ENCODE results near the gene SND1.

Gene SND1

DNA sequence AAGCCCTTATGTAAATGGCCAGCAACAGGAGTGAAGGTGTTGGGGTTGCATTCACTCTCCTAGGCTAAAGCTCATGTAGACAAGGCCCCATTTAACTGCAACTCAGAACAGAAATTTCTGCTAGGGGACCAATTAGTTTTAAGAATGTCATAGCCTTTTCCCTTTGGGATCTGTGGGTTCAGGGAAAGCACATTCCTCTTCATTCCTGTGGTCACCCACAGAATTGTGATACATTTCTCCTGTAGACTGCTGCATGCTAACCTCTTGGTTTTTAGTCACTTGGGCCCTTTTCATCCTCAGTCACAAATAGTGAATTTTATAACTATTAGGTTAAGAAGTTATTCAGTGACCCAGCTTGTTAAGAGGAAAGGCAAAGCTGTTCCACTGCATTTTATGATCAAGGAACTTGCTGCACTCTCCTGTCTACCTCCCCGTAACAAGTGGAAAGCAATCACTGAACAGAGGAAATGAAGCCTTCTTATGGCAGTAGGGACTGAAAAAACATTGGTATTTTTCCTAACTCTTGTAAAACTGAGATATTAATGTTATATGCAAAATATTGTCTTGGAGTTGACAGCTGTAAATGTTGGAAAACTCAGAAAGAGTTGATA lies 124.9 kb downstream of the SND1 start (continued):
- TF ChIP-seq, protein P1, sequence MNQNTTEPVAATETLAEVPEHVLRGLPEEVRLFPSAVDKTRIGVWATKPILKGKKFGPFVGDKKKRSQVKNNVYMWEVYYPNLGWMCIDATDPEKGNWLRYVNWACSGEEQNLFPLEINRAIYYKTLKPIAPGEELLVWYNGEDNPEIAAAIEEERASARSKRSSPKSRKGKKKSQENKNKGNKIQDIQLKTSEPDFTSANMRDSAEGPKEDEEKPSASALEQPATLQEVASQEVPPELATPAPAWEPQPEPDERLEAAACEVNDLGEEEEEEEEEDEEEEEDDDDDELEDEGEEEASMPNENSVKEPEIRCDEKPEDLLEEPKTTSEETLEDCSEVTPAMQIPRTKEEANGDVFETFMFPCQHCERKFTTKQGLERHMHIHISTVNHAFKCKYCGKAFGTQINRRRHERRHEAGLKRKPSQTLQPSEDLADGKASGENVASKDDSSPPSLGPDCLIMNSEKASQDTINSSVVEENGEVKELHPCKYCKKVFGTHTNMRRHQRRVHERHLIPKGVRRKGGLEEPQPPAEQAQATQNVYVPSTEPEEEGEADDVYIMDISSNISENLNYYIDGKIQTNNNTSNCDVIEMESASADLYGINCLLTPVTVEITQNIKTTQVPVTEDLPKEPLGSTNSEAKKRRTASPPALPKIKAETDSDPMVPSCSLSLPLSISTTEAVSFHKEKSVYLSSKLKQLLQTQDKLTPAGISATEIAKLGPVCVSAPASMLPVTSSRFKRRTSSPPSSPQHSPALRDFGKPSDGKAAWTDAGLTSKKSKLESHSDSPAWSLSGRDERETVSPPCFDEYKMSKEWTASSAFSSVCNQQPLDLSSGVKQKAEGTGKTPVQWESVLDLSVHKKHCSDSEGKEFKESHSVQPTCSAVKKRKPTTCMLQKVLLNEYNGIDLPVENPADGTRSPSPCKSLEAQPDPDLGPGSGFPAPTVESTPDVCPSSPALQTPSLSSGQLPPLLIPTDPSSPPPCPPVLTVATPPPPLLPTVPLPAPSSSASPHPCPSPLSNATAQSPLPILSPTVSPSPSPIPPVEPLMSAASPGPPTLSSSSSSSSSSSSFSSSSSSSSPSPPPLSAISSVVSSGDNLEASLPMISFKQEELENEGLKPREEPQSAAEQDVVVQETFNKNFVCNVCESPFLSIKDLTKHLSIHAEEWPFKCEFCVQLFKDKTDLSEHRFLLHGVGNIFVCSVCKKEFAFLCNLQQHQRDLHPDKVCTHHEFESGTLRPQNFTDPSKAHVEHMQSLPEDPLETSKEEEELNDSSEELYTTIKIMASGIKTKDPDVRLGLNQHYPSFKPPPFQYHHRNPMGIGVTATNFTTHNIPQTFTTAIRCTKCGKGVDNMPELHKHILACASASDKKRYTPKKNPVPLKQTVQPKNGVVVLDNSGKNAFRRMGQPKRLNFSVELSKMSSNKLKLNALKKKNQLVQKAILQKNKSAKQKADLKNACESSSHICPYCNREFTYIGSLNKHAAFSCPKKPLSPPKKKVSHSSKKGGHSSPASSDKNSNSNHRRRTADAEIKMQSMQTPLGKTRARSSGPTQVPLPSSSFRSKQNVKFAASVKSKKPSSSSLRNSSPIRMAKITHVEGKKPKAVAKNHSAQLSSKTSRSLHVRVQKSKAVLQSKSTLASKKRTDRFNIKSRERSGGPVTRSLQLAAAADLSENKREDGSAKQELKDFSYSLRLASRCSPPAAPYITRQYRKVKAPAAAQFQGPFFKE (tag by site-specific recombination; IDR thresholded peaks at IDR 0.05; ENCODE audit: borderline replicate concordance), result no peak
- no peak for TF ChIP-seq ZNF391 (tag by site-specific recombination; IDR thresholded peaks at IDR 0.05; ENCODE audit: borderline replicate concordance, low read depth)

DNA sequence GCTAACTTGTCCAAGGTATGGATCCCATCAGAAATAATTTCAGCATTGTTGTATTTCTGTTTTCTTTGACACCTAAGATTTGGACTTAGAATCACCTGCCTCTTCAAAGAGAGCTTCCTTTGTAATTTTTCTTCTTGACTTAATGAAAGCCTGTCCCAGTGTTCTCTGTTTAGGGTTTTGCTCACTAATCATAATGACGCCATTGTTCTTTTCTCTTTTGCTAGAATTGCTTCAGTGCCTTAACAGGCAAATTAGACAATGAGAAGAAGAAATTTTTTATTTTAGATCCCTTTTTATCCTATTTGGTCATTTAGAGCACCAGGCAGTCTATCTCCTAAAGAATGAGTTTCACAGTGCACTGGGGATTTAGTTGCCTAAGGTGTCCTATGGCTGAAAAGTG lies 128.5 kb downstream of the SND1 start:
- TF ChIP-seq ZBTB21 (tag by site-specific recombination; IDR thresholded peaks at IDR 0.05) (no peak), OSR2 (tag by site-specific recombination; IDR thresholded peaks at IDR 0.05) (no peak), ZBTB8A (tag by site-specific recombination; IDR thresholded peaks at IDR 0.05) (no peak), ZNF175 (tag by site-specific recombination; IDR thresholded peaks at IDR 0.05) (no peak), ZNF157 (tag by site-specific recombination; IDR thresholded peaks at IDR 0.05) (no peak), ZNF514 (tag by site-specific recombination; IDR thresholded peaks at IDR 0.05) (no peak), GFI1B (tag by site-specific recombination; IDR thresholded peaks at IDR 0.05) (no peak), ZNF214 (tag by site-specific recombination; IDR thresholded peaks at IDR 0.05; ENCODE audit: borderline replicate concordance) (no peak), ZNF48 (tag by site-specific recombination; IDR thresholded peaks at IDR 0.05) (no peak), ZNF521 (tag by site-specific recombination; IDR thresholded peaks at IDR 0.05) (no peak), ZNF629 (tag by site-specific recombination; IDR thresholded peaks at IDR 0.05) (no peak), GLI2 (tag by site-specific recombination; IDR thresholded peaks at IDR 0.05; ENCODE audit: borderline replicate concordance, low read depth) (no peak), ZNF837 (tag by site-specific recombination; IDR thresholded peaks at IDR 0.05) (no peak)
- TF ChIP-seq, protein P2, sequence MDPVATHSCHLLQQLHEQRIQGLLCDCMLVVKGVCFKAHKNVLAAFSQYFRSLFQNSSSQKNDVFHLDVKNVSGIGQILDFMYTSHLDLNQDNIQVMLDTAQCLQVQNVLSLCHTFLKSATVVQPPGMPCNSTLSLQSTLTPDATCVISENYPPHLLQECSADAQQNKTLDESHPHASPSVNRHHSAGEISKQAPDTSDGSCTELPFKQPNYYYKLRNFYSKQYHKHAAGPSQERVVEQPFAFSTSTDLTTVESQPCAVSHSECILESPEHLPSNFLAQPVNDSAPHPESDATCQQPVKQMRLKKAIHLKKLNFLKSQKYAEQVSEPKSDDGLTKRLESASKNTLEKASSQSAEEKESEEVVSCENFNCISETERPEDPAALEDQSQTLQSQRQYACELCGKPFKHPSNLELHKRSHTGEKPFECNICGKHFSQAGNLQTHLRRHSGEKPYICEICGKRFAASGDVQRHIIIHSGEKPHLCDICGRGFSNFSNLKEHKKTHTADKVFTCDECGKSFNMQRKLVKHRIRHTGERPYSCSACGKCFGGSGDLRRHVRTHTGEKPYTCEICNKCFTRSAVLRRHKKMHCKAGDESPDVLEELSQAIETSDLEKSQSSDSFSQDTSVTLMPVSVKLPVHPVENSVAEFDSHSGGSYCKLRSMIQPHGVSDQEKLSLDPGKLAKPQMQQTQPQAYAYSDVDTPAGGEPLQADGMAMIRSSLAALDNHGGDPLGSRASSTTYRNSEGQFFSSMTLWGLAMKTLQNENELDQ (tag by site-specific recombination; IDR thresholded peaks at IDR 0.05; ENCODE audit: low read depth), result no peak
- TF ChIP-seq, protein P3, sequence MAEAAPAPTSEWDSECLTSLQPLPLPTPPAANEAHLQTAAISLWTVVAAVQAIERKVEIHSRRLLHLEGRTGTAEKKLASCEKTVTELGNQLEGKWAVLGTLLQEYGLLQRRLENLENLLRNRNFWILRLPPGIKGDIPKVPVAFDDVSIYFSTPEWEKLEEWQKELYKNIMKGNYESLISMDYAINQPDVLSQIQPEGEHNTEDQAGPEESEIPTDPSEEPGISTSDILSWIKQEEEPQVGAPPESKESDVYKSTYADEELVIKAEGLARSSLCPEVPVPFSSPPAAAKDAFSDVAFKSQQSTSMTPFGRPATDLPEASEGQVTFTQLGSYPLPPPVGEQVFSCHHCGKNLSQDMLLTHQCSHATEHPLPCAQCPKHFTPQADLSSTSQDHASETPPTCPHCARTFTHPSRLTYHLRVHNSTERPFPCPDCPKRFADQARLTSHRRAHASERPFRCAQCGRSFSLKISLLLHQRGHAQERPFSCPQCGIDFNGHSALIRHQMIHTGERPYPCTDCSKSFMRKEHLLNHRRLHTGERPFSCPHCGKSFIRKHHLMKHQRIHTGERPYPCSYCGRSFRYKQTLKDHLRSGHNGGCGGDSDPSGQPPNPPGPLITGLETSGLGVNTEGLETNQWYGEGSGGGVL (tag by site-specific recombination; IDR thresholded peaks at IDR 0.05), result no peak
- TF ChIP-seq, protein P4, sequence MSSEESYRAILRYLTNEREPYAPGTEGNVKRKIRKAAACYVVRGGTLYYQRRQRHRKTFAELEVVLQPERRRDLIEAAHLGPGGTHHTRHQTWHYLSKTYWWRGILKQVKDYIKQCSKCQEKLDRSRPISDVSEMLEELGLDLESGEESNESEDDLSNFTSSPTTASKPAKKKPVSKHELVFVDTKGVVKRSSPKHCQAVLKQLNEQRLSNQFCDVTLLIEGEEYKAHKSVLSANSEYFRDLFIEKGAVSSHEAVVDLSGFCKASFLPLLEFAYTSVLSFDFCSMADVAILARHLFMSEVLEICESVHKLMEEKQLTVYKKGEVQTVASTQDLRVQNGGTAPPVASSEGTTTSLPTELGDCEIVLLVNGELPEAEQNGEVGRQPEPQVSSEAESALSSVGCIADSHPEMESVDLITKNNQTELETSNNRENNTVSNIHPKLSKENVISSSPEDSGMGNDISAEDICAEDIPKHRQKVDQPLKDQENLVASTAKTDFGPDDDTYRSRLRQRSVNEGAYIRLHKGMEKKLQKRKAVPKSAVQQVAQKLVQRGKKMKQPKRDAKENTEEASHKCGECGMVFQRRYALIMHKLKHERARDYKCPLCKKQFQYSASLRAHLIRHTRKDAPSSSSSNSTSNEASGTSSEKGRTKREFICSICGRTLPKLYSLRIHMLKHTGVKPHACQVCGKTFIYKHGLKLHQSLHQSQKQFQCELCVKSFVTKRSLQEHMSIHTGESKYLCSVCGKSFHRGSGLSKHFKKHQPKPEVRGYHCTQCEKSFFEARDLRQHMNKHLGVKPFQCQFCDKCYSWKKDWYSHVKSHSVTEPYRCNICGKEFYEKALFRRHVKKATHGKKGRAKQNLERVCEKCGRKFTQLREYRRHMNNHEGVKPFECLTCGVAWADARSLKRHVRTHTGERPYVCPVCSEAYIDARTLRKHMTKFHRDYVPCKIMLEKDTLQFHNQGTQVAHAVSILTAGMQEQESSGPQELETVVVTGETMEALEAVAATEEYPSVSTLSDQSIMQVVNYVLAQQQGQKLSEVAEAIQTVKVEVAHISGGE (tag by site-specific recombination; conservative IDR thresholded peaks at IDR 0.05; ENCODE audit: low read depth), result no peak
- TF ChIP-seq, protein P5, sequence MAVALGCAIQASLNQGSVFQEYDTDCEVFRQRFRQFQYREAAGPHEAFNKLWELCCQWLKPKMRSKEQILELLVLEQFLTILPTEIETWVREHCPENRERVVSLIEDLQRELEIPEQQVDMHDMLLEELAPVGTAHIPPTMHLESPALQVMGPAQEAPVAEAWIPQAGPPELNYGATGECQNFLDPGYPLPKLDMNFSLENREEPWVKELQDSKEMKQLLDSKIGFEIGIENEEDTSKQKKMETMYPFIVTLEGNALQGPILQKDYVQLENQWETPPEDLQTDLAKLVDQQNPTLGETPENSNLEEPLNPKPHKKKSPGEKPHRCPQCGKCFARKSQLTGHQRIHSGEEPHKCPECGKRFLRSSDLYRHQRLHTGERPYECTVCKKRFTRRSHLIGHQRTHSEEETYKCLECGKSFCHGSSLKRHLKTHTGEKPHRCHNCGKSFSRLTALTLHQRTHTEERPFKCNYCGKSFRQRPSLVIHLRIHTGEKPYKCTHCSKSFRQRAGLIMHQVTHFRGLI (tag by site-specific recombination; IDR thresholded peaks at IDR 0.05), result no peak
- Histone ChIP-seq H3K36me3 (ENCODE audit: control insufficient read depth in 2 of 2, insufficient read depth in 1 of 2, low read length in 2 of 2) (no peaks in the 10 kb centered on the region), H3K27ac (ENCODE audit: extremely low read depth, low read depth, low read length) (no peak overlapping the region), H3K4me3 (ENCODE audit: low read depth, low read length) (no peak overlapping the region), H3K4me1 (ENCODE audit: control insufficient read depth, insufficient read depth, low read length) (no peaks in the 10 kb centered on the region), H3K9me3 (ENCODE audit: control insufficient read depth, insufficient read depth, low read depth, low read length) (no peaks in the 10 kb centered on the region)
- ChIA-PET CTCF (interaction anchor here (0.6 to 2.1 kb wide), 3 partner anchors 12 to 151 kb away, joined by 3 to 6 read pairs (median 3); no protein-coding TSS in a partner anchor), POLR2A (no interaction called here)
